HG02759 (cell line): ENCODE data around the gene ACSS1.

Experiments used
- ATAC-seq: cut with Tn5 transposase; IDR thresholded peaks from one replicate; pipeline ENCODE4 v1.9.1; 2021; ENCODE audit warnings: mild to moderate bottlenecking, moderate library complexity; ENCODE audit not compliant: unreplicated experiment

Gene ACSS1

GRCh38 chr20:25033265-25033923, 24.5 kb downstream of the ACSS1 start:
- no peak for ATAC-seq

- no peak for ATAC-seq
Observed at GRCh38 chr20:25032478-25033264, 25.3 kb downstream of the ACSS1 start.

- no peak for ATAC-seq
Observed at GRCh38 chr20:25032065-25032477, 25.9 kb downstream of the ACSS1 start.

- no peak for ATAC-seq
Observed at GRCh38 chr20:25031241-25031640, 26.7 kb downstream of the ACSS1 start.

- ATAC-seq, result no peak
Observed at GRCh38 chr20:25030649-25031207, 27.2 kb downstream of the ACSS1 start.

GRCh38 chr20:25030007-25030648, 27.8 kb downstream of the ACSS1 start:
- ATAC-seq, result no peak

GRCh38 chr20:25025986-25026605, 31.8 kb downstream of the ACSS1 start:
- ATAC-seq, result no peak

- ATAC-seq, result no peak
Observed at GRCh38 chr20:25025091-25025861, 32.7 kb downstream of the ACSS1 start.

GRCh38 chr20:25024171-25024570, 33.8 kb downstream of the ACSS1 start:
- ATAC-seq, result no peak

- ATAC-seq, result no peak
Observed at GRCh38 chr20:25023356-25023755, 34.6 kb downstream of the ACSS1 start.

GRCh38 chr20:25022680-25023079, 35.3 kb downstream of the ACSS1 start:
- no peak for ATAC-seq

GRCh38 chr20:25021336-25021735, 36.6 kb downstream of the ACSS1 start:
- ATAC-seq, result no peak

- ATAC-seq, result no peak
Observed at GRCh38 chr20:25020901-25021301, 37.0 kb downstream of the ACSS1 start.

- ATAC-seq, result no peak
Observed at GRCh38 chr20:25020345-25020744, 37.6 kb downstream of the ACSS1 start.

- ATAC-seq, result no peak
Observed at GRCh38 chr20:25019381-25020155, 38.4 kb downstream of the ACSS1 start.

- ATAC-seq, result no peak
Observed at GRCh38 chr20:25018841-25019240, 39.1 kb downstream of the ACSS1 start.

GRCh38 chr20:25018425-25018824, 39.5 kb downstream of the ACSS1 start:
- no peak for ATAC-seq

- no peak for ATAC-seq
Observed at GRCh38 chr20:25017257-25017803, 40.6 kb downstream of the ACSS1 start.

- no peak for ATAC-seq
Observed at GRCh38 chr20:25016471-25016870, 41.5 kb downstream of the ACSS1 start.
